GM19468 (cell line): Measurements from ENCODE around the gene GBX2.

ENCODE experiments used
- ATAC-seq: cut with Tn5 transposase; IDR thresholded peaks from one replicate; pipeline ENCODE4 v1.9.1; 2021; ENCODE audit warnings: mild to moderate bottlenecking, moderate library complexity, moderate number of reproducible peaks; ENCODE audit not compliant: unreplicated experiment; ENCODE audit errors: extremely low read depth

Gene GBX2

GRCh38 chr2:236168110-236169080 is at the start of gene GBX2:
TSS of gene GBX2 (minus strand) at chr2:236168386. CDS start at chr2:236167971, 415 bp downstream.
- no peak for ATAC-seq

GRCh38 chr2:236217926-236218325 is 49.7 kb upstream of the GBX2 start:
- no peak for ATAC-seq

GRCh38 chr2:236216711-236217110 is 48.5 kb upstream of the GBX2 start:
- no peak for ATAC-seq

- ATAC-seq, result no peak
Observed at GRCh38 chr2:236215761-236216333, 47.7 kb upstream of the GBX2 start.

GRCh38 chr2:236215196-236215595 is 47.0 kb upstream of the GBX2 start:
- ATAC-seq, result no peak

GRCh38 chr2:236214376-236214995 is 46.3 kb upstream of the GBX2 start:
- no peak for ATAC-seq

GRCh38 chr2:236211296-236211695 is 43.1 kb upstream of the GBX2 start:
- no peak for ATAC-seq

GRCh38 chr2:236210536-236210935 is 42.4 kb upstream of the GBX2 start:
- no peak for ATAC-seq

GRCh38 chr2:236209996-236210395 is 41.8 kb upstream of the GBX2 start:
- ATAC-seq, result no peak

GRCh38 chr2:236209535-236209934 is 41.3 kb upstream of the GBX2 start:
- ATAC-seq, result no peak

- no peak for ATAC-seq
Observed at GRCh38 chr2:236208019-236208926, 40.1 kb upstream of the GBX2 start.

GRCh38 chr2:236207472-236207871 is 39.3 kb upstream of the GBX2 start:
- no peak for ATAC-seq

GRCh38 chr2:236205867-236206645 is 37.9 kb upstream of the GBX2 start:
- no peak for ATAC-seq

- ATAC-seq, result no peak
Observed at GRCh38 chr2:236204953-236205352, 36.8 kb upstream of the GBX2 start.

GRCh38 chr2:236200378-236200777 is 32.2 kb upstream of the GBX2 start:
- ATAC-seq, result no peak

GRCh38 chr2:236196366-236196765 is 28.2 kb upstream of the GBX2 start:
- ATAC-seq, result no peak

- ATAC-seq, result no peak
Observed at GRCh38 chr2:236195726-236196125, 27.5 kb upstream of the GBX2 start.

GRCh38 chr2:236194786-236195185 is 26.6 kb upstream of the GBX2 start:
- ATAC-seq, result no peak

GRCh38 chr2:236193026-236193425 is 24.8 kb upstream of the GBX2 start:
- no peak for ATAC-seq
